IMR-90 (cell line): ENCODE results near the gene ZNF584. TPM values are rescaled to one million over a fixed set of nuclear protein-coding genes. Genes with fewer than 3 reads are reported as not detected.

Source experiments
- ATAC-seq: fragments of 200-7000 bp; cut with Tn5 transposase; 2 replicates; pipeline ENCODE4 v1.9.1; 2020; ENCODE audit warnings: low read depth, mild to moderate bottlenecking, moderate library complexity
- BruUV-seq: library from RNA; stranded (reverse); fragments of 400-500 nt; replicated peaks from 2 replicates; lab custom pipeline; 2021; lab: Mats Ljungman, UMichigan
- CTCF ChIA-PET: fragments of 300-600 bp; formaldehyde crosslinking; extraction: SDS; loops from one replicate; lab custom pipeline; 2021; ENCODE audit warnings: antibody characterized with exemption; lab: Yijun Ruan, JAX
- POLR2A ChIA-PET: fragments of 300-600 bp; sonication (Branson Sonifier 250); formaldehyde crosslinking; loops from one replicate; lab custom pipeline; 2022; ENCODE audit warnings: antibody characterized with exemption; ENCODE audit not compliant: unreplicated experiment; lab: Charles Lee
- DNase-seq: peaks from one replicate; pipeline ENCODE4 v3.0.0; 2013
- H2AFZ ChIP-seq: replicated peaks from 2 replicates; pipeline ENCODE3; 2013; ENCODE audit warnings: low read length, mild to moderate bottlenecking; ENCODE audit not compliant: poor library complexity
- H2AK5ac ChIP-seq: 2 replicates; pipeline ENCODE4 v1.6.1; 2013; ENCODE audit warnings: low read depth, low read length, inconsistent platforms
- H2AK9ac ChIP-seq: replicated peaks from 2 replicates; pipeline ENCODE3; 2013; ENCODE audit warnings: mild to moderate bottlenecking, low read depth, low read length, moderate library complexity; ENCODE audit not compliant: poor library complexity
- H2BK120ac ChIP-seq: 2 replicates; pipeline ENCODE4 v1.6.1; 2013; ENCODE audit warnings: low read depth, low read length, inconsistent platforms
- H2BK15ac ChIP-seq: 3 replicates; pipeline ENCODE4 v1.6.1; 2013; ENCODE audit warnings: low read depth, low read length, inconsistent platforms
- H2BK20ac ChIP-seq: 2 replicates; pipeline ENCODE4 v1.6.1; 2013; ENCODE audit warnings: low read depth, mild to moderate bottlenecking, inconsistent platforms, low read length, moderate library complexity
- H2BK5ac ChIP-seq: 2 replicates; pipeline ENCODE4 v1.6.1; 2013; ENCODE audit warnings: mild to moderate bottlenecking, low read depth, low read length, inconsistent platforms; ENCODE audit not compliant: poor library complexity, severe bottlenecking
- H3K14ac ChIP-seq: replicated peaks from 2 replicates; pipeline ENCODE4 v1.6.1; 2013; ENCODE audit warnings: low read depth, low read length, inconsistent platforms
- H3K18ac ChIP-seq: 2 replicates; pipeline ENCODE4 v1.6.1; 2013; ENCODE audit warnings: low read depth, low read length, control low read depth
- H3K23ac ChIP-seq: 2 replicates; pipeline ENCODE4 v1.6.1; 2013; ENCODE audit warnings: low read depth, low read length, inconsistent platforms
- H3K27ac ChIP-seq: 2 replicates; pipeline ENCODE4 v1.5.1; 2013; ENCODE audit warnings: mild to moderate bottlenecking, control low read depth, low read length; ENCODE audit not compliant: insufficient read depth
- H3K27me3 ChIP-seq: 2 replicates; pipeline ENCODE4 v1.6.1; 2013; ENCODE audit warnings: low read length; ENCODE audit not compliant: control insufficient read depth, insufficient read depth
- H3K36me3 ChIP-seq: 2 replicates; pipeline ENCODE4 v1.6.1; 2013; ENCODE audit warnings: low read length, mixed read lengths; ENCODE audit not compliant: control insufficient read depth, insufficient read depth
- H3K4ac ChIP-seq: 2 replicates; pipeline ENCODE4 v1.6.1; 2013; ENCODE audit warnings: low read depth, low read length, inconsistent platforms
- H3K4me1 ChIP-seq: 2 replicates; pipeline ENCODE4 v1.6.1; 2013; ENCODE audit warnings: low read length, mixed read lengths; ENCODE audit not compliant: control insufficient read depth, insufficient read depth
- H3K4me2 ChIP-seq: 2 replicates; pipeline ENCODE4 v1.6.1; 2013; ENCODE audit warnings: low read depth, mild to moderate bottlenecking, control low read depth, low read length, moderate library complexity
- H3K4me3 ChIP-seq: 2 replicates; pipeline ENCODE4 v1.5.1; 2013; ENCODE audit warnings: low read depth, mild to moderate bottlenecking, control low read depth, low read length, moderate library complexity; ENCODE audit not compliant: insufficient read depth
- H3K56ac ChIP-seq: 2 replicates; pipeline ENCODE4 v1.6.1; 2013; ENCODE audit warnings: low read length, inconsistent platforms; ENCODE audit not compliant: insufficient read depth; ENCODE audit errors: extremely low read depth
- H3K79me1 ChIP-seq, 2 experiments: 2 replicates each; pipeline ENCODE4 v1.6.1; 2013; ENCODE audit warnings: low read length in 2 of 2, inconsistent platforms in 1 of 2, low read depth in 1 of 2
- H3K9ac ChIP-seq: 2 replicates; pipeline ENCODE4 v1.6.1; 2013; ENCODE audit warnings: low read depth, low read length, control low read depth
- H3K9me1 ChIP-seq: 2 replicates; pipeline ENCODE4 v1.6.1; 2013; ENCODE audit warnings: low read length, inconsistent platforms; ENCODE audit not compliant: insufficient read depth
- H3K9me3 ChIP-seq: 2 replicates; pipeline ENCODE4 v1.6.1; 2013; ENCODE audit warnings: low read length; ENCODE audit not compliant: control insufficient read depth, insufficient read depth
- H4K20me1 ChIP-seq: 2 replicates; pipeline ENCODE4 v1.6.1; 2013; ENCODE audit warnings: low read length, inconsistent platforms; ENCODE audit not compliant: insufficient read depth
- H4K5ac ChIP-seq: 2 replicates; pipeline ENCODE4 v1.6.1; 2013; ENCODE audit warnings: mild to moderate bottlenecking, low read depth, low read length, control low read depth
- H4K8ac ChIP-seq, 2 experiments: 2 replicates each; pipeline ENCODE4 v1.6.1; 2013; ENCODE audit warnings: low read depth in 2 of 2, low read length in 2 of 2, control low read depth in 1 of 2, inconsistent platforms in 1 of 2
- H4K91ac ChIP-seq: 2 replicates; pipeline ENCODE4 v1.6.1; 2013; ENCODE audit warnings: low read depth, low read length, inconsistent platforms; ENCODE audit not compliant: insufficient read depth
- BHLHE40 ChIP-seq: fragments of 150-350 bp; IDR thresholded peaks from 2 replicates; pipeline ENCODE4 v1.6.1; 2016; ENCODE audit warnings: mild to moderate bottlenecking, low read depth, low read length
- CEBPB ChIP-seq: IDR thresholded peaks from 2 replicates; pipeline ENCODE4 v1.6.1; 2012; ENCODE audit warnings: low read depth, low read length, improper control_type of control experiment
- CHD1 ChIP-seq: IDR thresholded peaks from 2 replicates; pipeline ENCODE4 v1.6.1; 2012; ENCODE audit warnings: low read depth, low read length, improper control_type of control experiment
- FOS ChIP-seq: fragments of 150-350 bp; IDR thresholded peaks from 2 replicates; pipeline ENCODE4 v1.6.1; 2016; ENCODE audit warnings: low read depth, low read length
- MAFK ChIP-seq: IDR thresholded peaks from 2 replicates; pipeline ENCODE4 v1.6.1; 2012; ENCODE audit warnings: low read depth, low read length, improper control_type of control experiment
- MAZ ChIP-seq: IDR thresholded peaks from 2 replicates; pipeline ENCODE4 v1.6.1; 2012; ENCODE audit warnings: low read depth, mild to moderate bottlenecking, low read length, improper control_type of control experiment, moderate library complexity, borderline replicate concordance
- MXI1 ChIP-seq: IDR thresholded peaks from 2 replicates; pipeline ENCODE4 v1.6.1; 2012; ENCODE audit warnings: low read depth, mild to moderate bottlenecking, low read length, moderate library complexity, borderline replicate concordance
- NFE2L2 ChIP-seq: fragments of 150-350 bp; IDR thresholded peaks from 2 replicates; pipeline ENCODE4 v1.6.1; 2016; ENCODE audit warnings: low read depth, mild to moderate bottlenecking, low read length
- POLR2A ChIP-seq: IDR thresholded peaks from 2 replicates; pipeline ENCODE4 v1.6.1; 2012; ENCODE audit warnings: mild to moderate bottlenecking, low read depth, low read length
- RAD21 ChIP-seq: IDR thresholded peaks from 2 replicates; pipeline ENCODE4 v1.6.1; 2012; ENCODE audit warnings: low read length, improper control_type of control experiment
- RCOR1 ChIP-seq: IDR thresholded peaks from 2 replicates; pipeline ENCODE4 v1.6.1; 2012; ENCODE audit warnings: mild to moderate bottlenecking, low read length, improper control_type of control experiment; ENCODE audit not compliant: insufficient replicate concordance
- RFX5 ChIP-seq: IDR thresholded peaks from 2 replicates; pipeline ENCODE4 v1.8.0; 2012; ENCODE audit warnings: low read depth, mild to moderate bottlenecking, low read length, moderate library complexity
- SMC3 ChIP-seq: fragments of 150-350 bp; IDR thresholded peaks from 2 replicates; pipeline ENCODE4 v1.6.1; 2016; ENCODE audit warnings: low read depth, mild to moderate bottlenecking, antibody characterized with exemption, low read length, moderate library complexity
- WGBS, 2 experiments: methylation state at CpG; one replicate each; pipeline versions ENCODE4 v1.1.5 to v1.1.7; 2013; ENCODE audit warnings: missing lambda C conversion rate in 2 of 2; ENCODE audit not compliant: insufficient read length in 1 of 2; ENCODE audit errors: extremely low coverage in 2 of 2; 5-methylcytosine and 5-hydroxymethylcytosine counted together
- dilution Hi-C: fragments of 300-500 bp; cut with HindIII; formaldehyde crosslinking; loops from one replicate; pipeline ENCODE4 v1.14.3; 2018; ENCODE audit warnings: low sequenced_read_pairs; ENCODE audit not compliant: unreplicated experiment
- in situ Hi-C: fragments of 300-500 bp; cut with MboI; formaldehyde crosslinking; loops from 3 replicates; pipeline ENCODE4 v1.14.3; 2019; ENCODE audit warnings: low sequenced_read_pairs, inconsistent platforms, mixed read lengths
- intact Hi-C: fragments of 100-400 bp; cut with micrococcal nuclease; formaldehyde crosslinking; loops from 2 replicates; pipeline ENCODE4 v1.10.0; 2022
- polyA plus RNA-seq, 3 experiments: library from polyadenylated mRNA; depleted of rRNA; stranded (reverse); fragments of >200 nt; gene quantifications; 2 replicates each; pipeline ENCODE4 v1.2.3, GENCODE V29; 2012; ENCODE audit warnings: low replicate concordance in 1 of 3
- total RNA-seq: library from RNA; depleted of rRNA; stranded (reverse); fragments of >200 nt; gene quantifications from 2 replicates; pipeline ENCODE4 v1.2.3, GENCODE V29; 2012
- TF ChIP-seq, protein P1 (sequence below): fragments of 150-350 bp; IDR thresholded peaks from 2 replicates; pipeline ENCODE4 v1.6.1; 2017; ENCODE audit warnings: mild to moderate bottlenecking, antibody characterized with exemption, low read length, low read depth
- TF ChIP-seq, protein P2 (sequence below): fragments of 150-350 bp; IDR thresholded peaks from 2 replicates; pipeline ENCODE4 v1.6.1; 2016; ENCODE audit warnings: low read depth, mild to moderate bottlenecking, low read length, moderate library complexity, borderline replicate concordance
- TF ChIP-seq, protein P3 (sequence below): conservative IDR thresholded peaks from 2 replicates; pipeline ENCODE4 v1.5.1; 2012; ENCODE audit warnings: mild to moderate bottlenecking, low read depth, low read length, improper control_type of control experiment

ZNF584 gene
- total and polyA plus RNA-seq, 2 of the 4 experiments (the other 2 are of a cell fraction): 11.6 to 15.4 TPM

DNA sequence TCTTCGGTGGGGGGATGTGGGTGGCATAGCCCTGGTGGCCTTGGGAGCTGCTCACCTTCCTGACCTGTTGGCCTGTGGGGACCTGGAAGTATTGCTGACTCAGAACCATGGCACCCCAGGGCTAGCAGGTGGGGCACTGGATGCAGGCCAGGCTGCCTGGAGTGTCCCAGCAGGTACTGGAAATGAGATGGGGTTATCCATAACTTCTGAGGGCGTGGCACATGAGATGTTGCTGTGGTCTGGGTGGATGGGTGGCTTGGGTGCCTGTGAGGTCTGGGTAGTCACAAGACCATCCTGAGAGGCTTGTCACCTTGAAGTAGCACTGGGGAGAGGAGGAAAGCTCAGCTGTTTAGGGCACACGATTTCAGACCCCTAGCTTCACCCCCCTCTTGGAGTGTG lies 13.6 kb upstream of the ZNF584 start:
- no CpG with 5 or more reads among the region's 3 CpGs for WGBS, 2 experiments
- Histone ChIP-seq H3K27me3 (no peaks in the 10 kb centered on the region), H3K4ac (no peak overlapping the region), H3K36me3 (peaks cover 26% of the 10 kb centered on the region), H3K27ac (no peak overlapping the region), H3K18ac (no peak overlapping the region), H3K9ac (no peak overlapping the region), H2BK120ac (no peak overlapping the region), H3K4me2 (no peak overlapping the region), H3K23ac (no peak overlapping the region), H3K14ac (no peak overlapping the region), H4K91ac (no peak overlapping the region), H3K9me1 (no peaks in the 10 kb centered on the region), H4K8ac (no peak overlapping the region), H3K4me1 (no peaks in the 10 kb centered on the region), H2BK5ac (no peak overlapping the region), H3K4me3 (no peak overlapping the region), H4K5ac (no peak overlapping the region), H3K56ac (no peak overlapping the region), H2AK9ac (no peak overlapping the region), H3K9me3 (no peaks in the 10 kb centered on the region), H3K79me1 (peaks cover 9 to 40% of the 10 kb centered on the region in 2 experiments), H2AFZ (peak overlapping the region; percentile 41), H2BK20ac (no peak overlapping the region), H4K20me1 (peaks cover 42% of the 10 kb centered on the region), H2BK15ac (no peak overlapping the region), H2AK5ac (no peak overlapping the region)
- ChIA-PET CTCF (no interaction called here), POLR2A (no interaction called here)
- BruUV-seq: no TSS peak
- dilution Hi-C loops (no loop called here), intact Hi-C loops (no loop called here), in situ Hi-C loops (no loop called here)
- DNase-seq (no peak), ATAC-seq (no peak)
- TF ChIP-seq, protein P1, sequence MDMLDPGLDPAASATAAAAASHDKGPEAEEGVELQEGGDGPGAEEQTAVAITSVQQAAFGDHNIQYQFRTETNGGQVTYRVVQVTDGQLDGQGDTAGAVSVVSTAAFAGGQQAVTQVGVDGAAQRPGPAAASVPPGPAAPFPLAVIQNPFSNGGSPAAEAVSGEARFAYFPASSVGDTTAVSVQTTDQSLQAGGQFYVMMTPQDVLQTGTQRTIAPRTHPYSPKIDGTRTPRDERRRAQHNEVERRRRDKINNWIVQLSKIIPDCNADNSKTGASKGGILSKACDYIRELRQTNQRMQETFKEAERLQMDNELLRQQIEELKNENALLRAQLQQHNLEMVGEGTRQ: no peak
- TF ChIP-seq RAD21: no peak
- TF ChIP-seq RFX5: no peak
- TF ChIP-seq NFE2L2: no peak
- TF ChIP-seq, protein P2, sequence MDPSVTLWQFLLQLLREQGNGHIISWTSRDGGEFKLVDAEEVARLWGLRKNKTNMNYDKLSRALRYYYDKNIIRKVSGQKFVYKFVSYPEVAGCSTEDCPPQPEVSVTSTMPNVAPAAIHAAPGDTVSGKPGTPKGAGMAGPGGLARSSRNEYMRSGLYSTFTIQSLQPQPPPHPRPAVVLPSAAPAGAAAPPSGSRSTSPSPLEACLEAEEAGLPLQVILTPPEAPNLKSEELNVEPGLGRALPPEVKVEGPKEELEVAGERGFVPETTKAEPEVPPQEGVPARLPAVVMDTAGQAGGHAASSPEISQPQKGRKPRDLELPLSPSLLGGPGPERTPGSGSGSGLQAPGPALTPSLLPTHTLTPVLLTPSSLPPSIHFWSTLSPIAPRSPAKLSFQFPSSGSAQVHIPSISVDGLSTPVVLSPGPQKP: no peak
- no peak for TF ChIP-seq CHD1
- no peak for TF ChIP-seq FOS
- TF ChIP-seq, protein P3, sequence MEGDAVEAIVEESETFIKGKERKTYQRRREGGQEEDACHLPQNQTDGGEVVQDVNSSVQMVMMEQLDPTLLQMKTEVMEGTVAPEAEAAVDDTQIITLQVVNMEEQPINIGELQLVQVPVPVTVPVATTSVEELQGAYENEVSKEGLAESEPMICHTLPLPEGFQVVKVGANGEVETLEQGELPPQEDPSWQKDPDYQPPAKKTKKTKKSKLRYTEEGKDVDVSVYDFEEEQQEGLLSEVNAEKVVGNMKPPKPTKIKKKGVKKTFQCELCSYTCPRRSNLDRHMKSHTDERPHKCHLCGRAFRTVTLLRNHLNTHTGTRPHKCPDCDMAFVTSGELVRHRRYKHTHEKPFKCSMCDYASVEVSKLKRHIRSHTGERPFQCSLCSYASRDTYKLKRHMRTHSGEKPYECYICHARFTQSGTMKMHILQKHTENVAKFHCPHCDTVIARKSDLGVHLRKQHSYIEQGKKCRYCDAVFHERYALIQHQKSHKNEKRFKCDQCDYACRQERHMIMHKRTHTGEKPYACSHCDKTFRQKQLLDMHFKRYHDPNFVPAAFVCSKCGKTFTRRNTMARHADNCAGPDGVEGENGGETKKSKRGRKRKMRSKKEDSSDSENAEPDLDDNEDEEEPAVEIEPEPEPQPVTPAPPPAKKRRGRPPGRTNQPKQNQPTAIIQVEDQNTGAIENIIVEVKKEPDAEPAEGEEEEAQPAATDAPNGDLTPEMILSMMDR: no peak
- no peak for TF ChIP-seq BHLHE40
- no peak for TF ChIP-seq MXI1
- TF ChIP-seq RCOR1: no peak
- TF ChIP-seq SMC3: no peak
- no peak for TF ChIP-seq MAFK
- TF ChIP-seq POLR2A: no peak
- TF ChIP-seq CEBPB: no peak
- no peak for TF ChIP-seq MAZ
